Thoracic aorta (tissue), 2 donors: ENCODE results near the gene PANK1. TPM values are rescaled to one million over a fixed set of nuclear protein-coding genes. Genes with fewer than 3 reads are reported as not detected.

Experiments
- ATAC-seq: fragments of 150-250 bp; one replicate; pipeline ENCODE4 v1.8.0; 2017; ENCODE audit warnings: low read depth; ENCODE audit not compliant: insufficient number of reproducible peaks, low FRiP score
- DNase-seq: peaks from one replicate; pipeline ENCODE4 v3.0.0-alpha.2; 2020; ENCODE audit warnings: low spot score
- H3K27ac ChIP-seq, 2 donors: fragments of 200-600 bp; sonication (generic); 1 replicate in 1 of 2; 2 replicates in 1 of 2; pipeline ENCODE4 v1.5.1; 2016; ENCODE audit warnings: mild to moderate bottlenecking in 2 of 2, moderate library complexity in 2 of 2
- H3K27me3 ChIP-seq: fragments of 200-600 bp; sonication (generic); replicated peaks from 2 replicates; pipeline ENCODE4 v1.6.0; 2016; ENCODE audit warnings: mild to moderate bottlenecking; ENCODE audit not compliant: insufficient read depth
- H3K36me3 ChIP-seq: fragments of 200-600 bp; sonication (generic); one replicate; pipeline ENCODE4 v1.5.1; 2016
- H3K4me1 ChIP-seq, 2 donors: fragments of 200-600 bp; sonication (generic); 1 replicate in 1 of 2; 2 replicates in 1 of 2; pipeline versions ENCODE4 v1.5.1 to v1.6.0; 2016; ENCODE audit warnings: low read depth in 2 of 2, mild to moderate bottlenecking in 1 of 2; ENCODE audit not compliant: control insufficient read depth in 1 of 2
- H3K4me3 ChIP-seq: fragments of 200-600 bp; sonication (generic); 2 replicates; pipeline ENCODE4 v1.5.1; 2016; ENCODE audit warnings: mild to moderate bottlenecking
- H3K9me3 ChIP-seq: fragments of 200-600 bp; sonication (generic); 2 replicates; pipeline ENCODE4 v1.5.1; 2016
- CTCF ChIP-seq: fragments of 200-600 bp; sonication (generic); IDR thresholded peaks from one replicate; pipeline ENCODE4 v1.5.1; 2019; ENCODE audit warnings: antibody characterized with exemption
- total RNA-seq, 2 donors: library from RNA; depleted of rRNA; stranded (reverse); fragments of >200 nt; gene quantifications; one replicate each; pipeline versions ENCODE4 v1.1.0 to v1.2.3, GENCODE V29; 2016

The PANK1 gene
- total RNA-seq, 2 donors from 2014 or later, result 0.95 to 5.5 TPM

GRCh38 chr10:89601728-89602361 is 43.2 kb downstream of the PANK1 start:
- H3K4me3 ChIP-seq, result no peak overlapping the region
- H3K9me3 ChIP-seq, result no peaks in the 10 kb centered on the region
- no peaks in the 10 kb centered on the region for H3K27me3 ChIP-seq
- DNase-seq (no peak), ATAC-seq (no peak)
- H3K27ac ChIP-seq, result no peak overlapping the region
- no peaks in the 10 kb centered on the region for H3K36me3 ChIP-seq
- no peak for TF ChIP-seq CTCF
- H3K4me1 ChIP-seq, result no peaks in the 10 kb centered on the region

- no peaks in the 10 kb centered on the region for H3K4me1 ChIP-seq
- no peak overlapping the region for H3K27ac ChIP-seq
- ATAC-seq (no peak), DNase-seq (no peak)
- no peaks in the 10 kb centered on the region for H3K27me3 ChIP-seq
- H3K9me3 ChIP-seq, result no peaks in the 10 kb centered on the region
- no peaks in the 10 kb centered on the region for H3K36me3 ChIP-seq
- no peak overlapping the region for H3K4me3 ChIP-seq
- no peak for TF ChIP-seq CTCF
Observed at GRCh38 chr10:89600041-89600440, 45.0 kb downstream of the PANK1 start.

GRCh38 chr10:89593043-89593442 is 52.0 kb downstream of the PANK1 start:
- no peak for ATAC-seq
- Histone ChIP-seq H3K27me3 (no peaks in the 10 kb centered on the region), H3K4me3 (no peak overlapping the region), H3K9me3 (no peaks in the 10 kb centered on the region), H3K36me3 (no peaks in the 10 kb centered on the region), H3K27ac (no peak overlapping the region), H3K4me1 (peaks cover 7 to 28% of the 10 kb centered on the region in 2 donors)
- no peak for TF ChIP-seq CTCF
- DNase-seq, result no peak

- peaks cover 7 to 30% of the 10 kb centered on the region in 2 donors for H3K4me1 ChIP-seq
- TF ChIP-seq CTCF, result no peak
- no peak overlapping the region for H3K4me3 ChIP-seq
- ATAC-seq (no peak), DNase-seq (no peak)
- H3K27ac ChIP-seq, result no peak overlapping the region
- no peaks in the 10 kb centered on the region for H3K27me3 ChIP-seq
- H3K36me3 ChIP-seq, result no peaks in the 10 kb centered on the region
- no peaks in the 10 kb centered on the region for H3K9me3 ChIP-seq
Observed at GRCh38 chr10:89592539-89592938, 52.5 kb downstream of the PANK1 start.

GRCh38 chr10:89591796-89592271 is 53.2 kb downstream of the PANK1 start:
- TF ChIP-seq CTCF, result no peak

More at GRCh38 chr10:89591796-89592271, 53.2 kb downstream of the PANK1 start:
- Histone ChIP-seq H3K4me3 (no peak overlapping the region), H3K9me3 (no peaks in the 10 kb centered on the region), H3K27me3 (no peaks in the 10 kb centered on the region), H3K36me3 (no peaks in the 10 kb centered on the region), H3K27ac (no peak overlapping the region), H3K4me1 (peaks cover 7 to 30% of the 10 kb centered on the region in 2 donors)
- no peak for DNase-seq
- ATAC-seq, result no peak
